ENCODE results near the gene AMER2.

Gene AMER2

GRCh38 chr13:25157681-25158080 lies 14.4 kb downstream of the AMER2 start:
- no peak overlapping the region for H3K27ac ChIP-seq
- TF ChIP-seq CTCF (IDR thresholded peaks at IDR 0.05): no peak
- TF ChIP-seq ZFX (IDR thresholded peaks at IDR 0.05; ENCODE audit: borderline replicate concordance): no peak

- no peak overlapping the region for H3K27ac ChIP-seq
Observed at GRCh38 chr13:25153736-25154135, 18.4 kb downstream of the AMER2 start.

GRCh38 chr13:25151626-25152195 lies 20.4 kb downstream of the AMER2 start:
- H3K27ac ChIP-seq: no peak overlapping the region
- no peak for TF ChIP-seq CTCF (IDR thresholded peaks at IDR 0.05)
- no peak for TF ChIP-seq ZFX (IDR thresholded peaks at IDR 0.05; ENCODE audit: borderline replicate concordance)

More at GRCh38 chr13:25153736-25154135, 18.4 kb downstream of the AMER2 start:
- TF ChIP-seq ZFX (IDR thresholded peaks at IDR 0.05; ENCODE audit: borderline replicate concordance) (no peak), CTCF (IDR thresholded peaks at IDR 0.05) (no peak)

- no peak for TF ChIP-seq CTCF (IDR thresholded peaks at IDR 0.05)
- no peak for TF ChIP-seq ZFX (IDR thresholded peaks at IDR 0.05; ENCODE audit: borderline replicate concordance)
- no peak overlapping the region for H3K27ac ChIP-seq
Observed at GRCh38 chr13:25149711-25150110, 22.4 kb downstream of the AMER2 start.

- TF ChIP-seq CTCF (IDR thresholded peaks at IDR 0.05): no peak
- TF ChIP-seq ZFX (IDR thresholded peaks at IDR 0.05; ENCODE audit: borderline replicate concordance): no peak
- H3K27ac ChIP-seq: no peak overlapping the region
Observed at GRCh38 chr13:25148402-25148771, 23.7 kb downstream of the AMER2 start.

- H3K27ac ChIP-seq: no peak overlapping the region
Observed at GRCh38 chr13:25147638-25148401, 24.3 kb downstream of the AMER2 start.

More at GRCh38 chr13:25147638-25148401, 24.3 kb downstream of the AMER2 start:
- no peak for TF ChIP-seq CTCF (IDR thresholded peaks at IDR 0.05)
- no peak for TF ChIP-seq ZFX (IDR thresholded peaks at IDR 0.05; ENCODE audit: borderline replicate concordance)
